T-helper 9 cell (primary cell): ENCODE data around the gene LDLRAD4.

Experiments used
- DNase-seq: peaks from one replicate; pipeline ENCODE4 v3.0.0-alpha.2; 2020

LDLRAD4 gene

GRCh38 chr18:13206301-13206700, 12.3 kb upstream of the LDLRAD4 start:
- DNase-seq, result no peak

DNA sequence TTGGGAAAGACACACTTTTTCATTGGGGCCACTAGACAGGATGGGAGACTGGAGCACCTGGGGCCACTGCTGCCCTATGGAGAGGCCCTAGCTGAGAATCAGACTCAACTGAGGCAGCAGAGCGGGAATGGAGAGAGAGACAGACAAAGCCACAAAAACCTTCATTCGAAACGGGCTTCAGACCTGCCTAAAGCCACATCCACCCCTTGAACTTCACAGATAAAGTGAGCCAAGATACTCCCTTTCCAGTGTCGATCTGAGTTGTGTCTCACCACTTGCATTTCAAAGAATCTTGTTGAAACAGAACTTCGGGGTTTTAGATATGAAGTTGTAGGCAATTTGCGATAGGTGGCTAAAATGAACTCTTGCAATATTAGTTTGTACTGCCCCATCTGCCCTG, 11.3 kb upstream of the LDLRAD4 start:
- no peak for DNase-seq

- no peak for DNase-seq
Measured at GRCh38 chr18:13211534-13211933, 7.0 kb upstream of the LDLRAD4 start.

- DNase-seq, result no peak
Measured at GRCh38 chr18:13213036-13213795, 5.3 kb upstream of the LDLRAD4 start.

GRCh38 chr18:13214609-13215008, 4.0 kb upstream of the LDLRAD4 start:
- no peak for DNase-seq

GRCh38 chr18:13216092-13216582, 2.4 kb upstream of the LDLRAD4 start:
- DNase-seq, result peak; percentile 30

GRCh38 chr18:13216711-13217465, 1.7 kb upstream of the LDLRAD4 start:
- peak; percentile 35 for DNase-seq

- peak; percentile 47 for DNase-seq
Measured at GRCh38 chr18:13217466-13217961, 1.0 kb upstream of the LDLRAD4 start.

GRCh38 chr18:13217971-13218367, 591 bp upstream of the LDLRAD4 start:
- no peak for DNase-seq

DNA sequence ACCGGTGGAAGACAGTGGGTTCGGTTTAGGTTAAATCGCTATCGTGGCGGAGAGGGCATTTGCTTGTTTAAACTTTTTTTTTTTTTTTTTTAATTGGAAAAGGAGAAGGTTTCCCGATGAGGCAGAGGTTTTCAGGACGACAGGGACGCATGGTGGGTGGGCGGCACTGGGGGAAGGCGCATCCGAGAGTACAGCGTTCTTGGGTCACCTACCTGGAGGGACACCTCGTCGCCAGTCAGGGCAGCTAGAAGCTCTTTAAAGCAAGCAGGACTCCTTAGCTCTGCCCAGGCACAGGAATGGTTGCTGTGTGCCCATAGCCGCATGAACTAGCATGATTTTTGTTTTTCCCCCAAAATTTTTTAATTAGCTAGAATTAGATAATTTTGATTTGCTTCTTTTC, 437 bp downstream of the LDLRAD4 start:
- no peak for DNase-seq

GRCh38 chr18:13219593-13220159, 1.1 kb downstream of the LDLRAD4 start:
- DNase-seq, result no peak

DNA sequence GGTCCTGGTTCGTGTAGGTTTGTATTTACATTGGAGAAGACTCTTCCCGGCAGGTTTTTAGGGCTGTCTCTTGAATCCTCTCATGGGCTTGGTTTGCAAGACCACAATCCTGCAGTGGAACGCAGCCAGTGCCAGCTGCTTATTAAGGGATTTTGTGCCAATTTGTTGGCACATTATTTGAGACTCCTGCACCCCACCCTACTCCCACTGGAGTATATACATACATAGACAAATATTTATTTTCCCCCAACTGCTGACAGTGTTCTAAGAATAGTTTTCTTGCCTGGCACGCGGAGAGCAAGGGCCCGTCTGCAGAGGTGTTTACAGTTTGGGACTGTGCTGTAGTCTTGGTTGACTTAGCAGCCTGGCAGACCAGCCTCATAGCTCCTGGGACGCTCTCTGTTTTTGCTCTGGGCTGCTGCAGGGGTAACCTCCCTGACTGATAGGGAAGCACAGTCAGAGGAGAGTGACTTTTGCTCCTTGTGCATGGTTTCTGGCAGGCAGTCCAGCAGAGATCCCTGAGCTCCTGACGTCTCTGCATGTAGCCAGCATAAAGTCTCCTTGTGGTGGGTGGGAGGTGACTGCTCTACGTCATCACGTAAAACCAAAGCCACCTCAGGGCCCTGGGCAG, 1.9 kb downstream of the LDLRAD4 start:
- no peak for DNase-seq

DNA sequence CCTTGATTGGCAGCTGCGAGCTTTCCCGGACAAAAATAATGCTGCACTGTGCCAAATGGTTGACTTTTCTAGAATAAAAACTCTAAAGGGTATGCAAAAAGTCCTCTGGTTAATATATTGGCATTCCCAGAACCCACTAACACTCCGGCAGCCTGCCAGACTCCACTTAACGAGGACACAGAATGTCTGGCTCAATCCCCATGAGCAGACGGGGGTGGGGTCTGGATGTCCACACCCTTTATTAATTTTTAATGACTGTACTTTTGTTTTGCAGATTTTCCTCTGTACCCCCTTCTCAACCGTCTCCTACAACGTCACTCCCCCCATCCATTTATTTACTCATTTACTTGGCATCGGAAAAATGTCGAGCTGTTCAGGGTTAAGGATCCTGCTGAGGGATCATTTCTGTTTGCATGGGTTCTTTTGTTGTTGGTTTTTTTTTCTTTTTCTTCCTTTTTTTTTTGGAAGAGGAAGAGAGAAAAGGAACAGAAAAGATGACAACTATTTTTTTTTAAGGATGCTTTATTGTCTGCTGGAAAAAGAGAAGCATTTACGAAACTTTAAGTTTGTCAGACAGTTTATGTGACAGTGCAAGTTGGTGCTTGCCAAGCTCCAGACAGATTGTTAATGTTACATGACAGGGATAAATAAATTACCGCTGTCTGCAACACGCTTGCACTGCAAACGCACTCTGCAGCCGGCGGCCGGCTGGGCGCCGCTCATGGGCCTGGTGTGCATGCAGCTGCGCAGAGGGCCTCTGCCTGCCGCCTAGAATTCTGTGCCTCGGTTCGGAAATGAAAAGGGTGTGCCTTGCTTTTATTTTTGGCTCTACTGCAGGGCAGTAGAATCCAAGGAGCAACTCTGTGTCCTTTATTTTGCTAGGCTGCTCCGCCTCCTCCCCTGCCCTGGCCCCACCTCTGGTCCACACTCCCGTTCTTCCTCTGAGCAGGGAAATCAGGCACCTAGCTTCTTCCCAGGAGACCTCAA, 3.6 kb downstream of the LDLRAD4 start:
- no peak for DNase-seq

- no peak for DNase-seq
Measured at GRCh38 chr18:13222856-13223281, 4.3 kb downstream of the LDLRAD4 start.

DNA sequence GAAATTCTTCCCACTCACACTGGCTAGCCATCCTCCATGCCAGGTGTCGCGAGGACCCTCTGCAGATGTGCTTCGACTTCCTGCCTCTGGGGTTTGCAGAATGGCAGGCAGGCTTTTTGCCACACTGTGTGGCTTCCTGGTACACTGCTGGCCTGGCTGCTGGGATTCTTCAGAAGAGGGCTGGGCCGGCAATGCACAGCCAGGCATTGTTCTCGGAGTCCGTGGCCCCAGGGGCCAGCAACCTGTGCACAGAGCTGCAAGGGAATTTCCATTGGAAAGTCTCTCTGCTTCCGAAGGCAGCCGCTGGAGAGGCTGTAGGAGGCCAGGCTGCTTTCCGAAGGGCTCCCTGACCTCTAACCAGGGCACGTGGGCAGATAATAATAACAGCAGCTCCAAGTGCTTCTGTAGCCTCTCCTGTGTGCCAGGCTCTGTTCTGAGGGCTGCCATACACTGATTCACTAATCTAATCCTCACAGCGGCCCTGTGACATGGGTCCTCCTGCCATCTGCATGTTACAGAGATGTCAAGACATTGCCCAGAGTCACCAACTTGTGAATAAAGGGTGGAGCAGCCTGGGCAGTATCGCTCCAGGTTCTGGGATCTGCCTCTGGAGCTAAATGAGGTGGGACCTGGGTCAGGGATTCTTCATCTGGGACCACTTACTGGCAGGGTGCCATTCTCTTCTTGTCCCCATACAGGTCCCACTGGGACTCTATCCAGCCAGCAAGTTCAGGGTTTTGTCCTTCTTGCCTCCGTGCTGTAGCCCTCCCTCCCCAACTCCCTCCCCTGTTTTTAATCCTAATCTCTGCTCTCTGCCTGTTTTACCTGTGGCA, 5.0 kb downstream of the LDLRAD4 start:
- DNase-seq, result no peak

DNA sequence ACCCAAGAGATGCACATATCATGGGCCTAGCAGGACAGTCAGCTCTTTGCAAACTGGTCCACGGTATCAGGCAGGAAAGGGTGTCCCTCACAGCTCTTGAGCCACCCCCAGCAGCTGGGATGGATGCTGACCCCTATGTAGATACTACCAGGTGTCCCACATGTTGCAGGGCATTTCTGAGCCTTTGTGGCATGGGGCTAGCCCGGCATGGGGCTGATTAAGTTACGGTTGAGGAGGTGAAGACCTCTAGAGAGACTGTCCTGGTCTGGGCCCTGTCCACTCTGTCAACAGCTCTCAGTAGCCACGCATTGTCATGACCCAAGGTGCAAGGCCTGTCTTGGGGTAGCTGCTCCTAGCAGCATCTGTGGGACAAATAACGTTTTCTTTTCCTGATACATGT, 6.7 kb downstream of the LDLRAD4 start:
- DNase-seq, result no peak

- DNase-seq, result no peak
Measured at GRCh38 chr18:13226533-13227144, 8.1 kb downstream of the LDLRAD4 start.

- DNase-seq, result no peak
Measured at GRCh38 chr18:13227910-13228309, 9.3 kb downstream of the LDLRAD4 start.

DNA sequence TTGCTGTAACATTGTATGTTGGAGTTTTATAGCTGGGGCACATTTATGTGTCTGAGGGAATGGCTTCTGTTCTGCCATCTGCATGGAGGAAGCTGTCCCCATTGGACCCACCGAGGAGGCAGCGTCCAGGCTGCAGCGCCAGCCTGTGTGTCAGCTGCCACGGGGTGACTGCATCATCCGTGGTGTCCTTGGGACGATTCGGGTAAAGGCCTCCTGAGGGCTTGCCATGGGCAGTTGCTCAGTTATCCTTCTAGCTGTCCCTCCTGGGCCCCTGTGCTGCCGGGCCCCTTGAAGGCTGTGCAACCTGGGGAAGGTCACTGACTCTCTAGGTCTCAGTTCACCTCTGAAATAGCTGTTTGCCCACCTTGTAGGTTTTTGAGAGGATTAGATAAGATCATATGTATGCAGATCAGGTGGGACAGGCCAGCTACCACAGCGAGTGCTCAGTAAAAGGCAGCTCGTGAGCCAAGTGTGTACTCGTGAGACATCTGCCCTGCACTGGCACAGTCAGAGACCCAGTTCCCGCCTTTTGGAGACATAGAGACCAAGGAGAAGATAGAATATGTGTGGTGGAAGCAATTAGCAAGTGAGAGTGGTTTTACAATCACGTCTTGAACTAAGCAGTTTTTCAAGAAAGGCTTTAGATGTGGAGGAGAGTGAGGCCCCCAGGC, 10.6 kb downstream of the LDLRAD4 start:
- no peak for DNase-seq

DNA sequence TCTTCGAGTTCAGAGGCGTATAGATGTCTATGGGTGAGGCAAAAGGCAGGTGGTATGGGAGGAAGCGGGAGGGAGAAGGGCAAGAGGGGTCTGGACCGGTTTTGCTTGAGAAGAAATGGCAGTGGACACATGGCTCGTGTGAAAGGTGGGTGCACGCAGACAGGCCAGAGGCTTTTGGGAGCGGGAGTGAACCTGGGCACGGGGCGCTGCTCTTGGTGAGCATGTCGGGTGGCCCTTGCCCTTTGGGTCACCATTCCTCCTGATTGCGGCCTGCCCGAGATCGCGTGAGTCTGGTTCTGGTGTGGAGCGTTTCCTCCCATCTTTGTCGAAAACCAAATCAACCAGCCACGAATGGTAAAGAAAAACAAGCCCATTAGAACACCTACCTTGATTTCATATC, 12.6 kb downstream of the LDLRAD4 start:
- no peak for DNase-seq
